OCI-LY3 (cell line): ENCODE data around the gene CTNNA3.

Source experiments
- H2AFZ ChIP-seq: fragments of 200-600, 300-600 bp; shearing (Covaris generic); 2 replicates; pipeline ENCODE4 v1.6.0; 2014; ENCODE audit warnings: antibody characterized with exemption, low read depth, low read length
- H3K27ac ChIP-seq: fragments of 200-600, 300-600 bp; sonication (generic); 2 replicates; pipeline ENCODE4 v1.5.1; 2014; ENCODE audit warnings: mild to moderate bottlenecking, low read length, moderate library complexity, mixed read lengths
- H3K27me3 ChIP-seq: fragments of 200-600, 300-600 bp; sonication (generic); 2 replicates; pipeline ENCODE4 v1.6.1; 2014; ENCODE audit warnings: low read depth, low read length, mixed read lengths
- H3K36me3 ChIP-seq: fragments of 200-600, 300-600 bp; sonication (generic); replicated peaks from 2 replicates; pipeline ENCODE3; 2014; ENCODE audit warnings: low read depth, low read length, mixed read lengths
- H3K4me1 ChIP-seq: fragments of 300-600, 200-600 bp; sonication (generic); 2 replicates; pipeline ENCODE4 v1.6.1; 2014; ENCODE audit warnings: low read length, mixed read lengths
- H3K4me2 ChIP-seq: fragments of 200-600, 300-600 bp; sonication (generic); 2 replicates; pipeline ENCODE4 v1.6.1; 2014; ENCODE audit warnings: low read length, mixed read lengths
- H3K4me3 ChIP-seq: fragments of 300-600, 200-600 bp; sonication (generic); 2 replicates; pipeline ENCODE4 v1.5.1; 2014; ENCODE audit warnings: antibody characterized with exemption, mild to moderate bottlenecking, low read length, moderate library complexity
- H3K79me2 ChIP-seq: fragments of 300-600, 200-600 bp; shearing (Covaris generic); 2 replicates; pipeline ENCODE4 v1.6.1; 2014; ENCODE audit warnings: mild to moderate bottlenecking, low read length, mixed read lengths
- H3K9ac ChIP-seq: fragments of 300-600, 200-600 bp; shearing (Covaris generic); 2 replicates; pipeline ENCODE4 v1.6.0; 2014; ENCODE audit warnings: mild to moderate bottlenecking, low read length, moderate library complexity
- H3K9me3 ChIP-seq: fragments of 200-600, 300-600 bp; shearing (Covaris generic); 2 replicates; pipeline ENCODE4 v1.6.1; 2014; ENCODE audit warnings: low read length, mixed read lengths; ENCODE audit not compliant: insufficient read depth
- H4K20me1 ChIP-seq: fragments of 200-600, 300-600 bp; sonication (generic); 2 replicates; pipeline ENCODE4 v1.6.1; 2016; ENCODE audit warnings: low read length, mixed read lengths; ENCODE audit not compliant: insufficient read depth
- CTCF ChIP-seq: fragments of 200-600, 300-600 bp; sonication (generic); IDR thresholded peaks from 2 replicates; pipeline ENCODE4 v1.5.1; 2014; ENCODE audit warnings: antibody characterized with exemption, low read length, low read depth
- EZH2phosphoT487 ChIP-seq: fragments of 200-600 bp; shearing (Covaris generic); IDR thresholded peaks from 2 replicates; pipeline ENCODE4 v1.6.1; 2018; ENCODE audit warnings: antibody characterized with exemption, mixed run types, low read depth

The CTNNA3 gene

DNA sequence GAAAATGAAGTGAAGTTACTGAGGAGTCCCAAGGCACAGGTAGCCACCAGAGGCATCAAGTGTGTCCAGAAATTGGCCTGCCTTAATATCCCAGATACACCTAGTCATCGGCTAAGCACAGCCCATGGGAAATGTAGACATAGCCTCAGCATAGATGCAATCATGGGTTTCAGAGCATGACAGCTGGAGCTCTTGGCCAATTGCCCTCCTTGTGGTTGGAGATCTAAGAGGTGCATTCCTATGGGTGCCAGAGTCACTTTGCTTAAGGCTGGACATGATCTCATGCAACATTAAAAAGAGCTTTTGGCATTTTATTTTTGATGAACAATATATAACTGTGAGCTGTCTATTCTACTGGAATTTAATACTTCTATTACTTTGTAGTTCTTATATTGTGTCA, 1528.2 kb downstream of the CTNNA3 start:
- no peak overlapping the region for H3K4me2 ChIP-seq
- H3K4me3 ChIP-seq, result no peak overlapping the region
- H4K20me1 ChIP-seq, result no peaks in the 10 kb centered on the region
- TF ChIP-seq EZH2phosphoT487 (no peak), CTCF (no peak)
- H3K79me2 ChIP-seq, result no peaks in the 10 kb centered on the region
- H3K4me1 ChIP-seq, result no peaks in the 10 kb centered on the region
- H3K9ac ChIP-seq, result no peak overlapping the region
- H3K27ac ChIP-seq, result no peak overlapping the region
- H3K27me3 ChIP-seq, result no peaks in the 10 kb centered on the region
- no peaks in the 10 kb centered on the region for H3K36me3 ChIP-seq
- no peak overlapping the region for H2AFZ ChIP-seq
- no peaks in the 10 kb centered on the region for H3K9me3 ChIP-seq

DNA sequence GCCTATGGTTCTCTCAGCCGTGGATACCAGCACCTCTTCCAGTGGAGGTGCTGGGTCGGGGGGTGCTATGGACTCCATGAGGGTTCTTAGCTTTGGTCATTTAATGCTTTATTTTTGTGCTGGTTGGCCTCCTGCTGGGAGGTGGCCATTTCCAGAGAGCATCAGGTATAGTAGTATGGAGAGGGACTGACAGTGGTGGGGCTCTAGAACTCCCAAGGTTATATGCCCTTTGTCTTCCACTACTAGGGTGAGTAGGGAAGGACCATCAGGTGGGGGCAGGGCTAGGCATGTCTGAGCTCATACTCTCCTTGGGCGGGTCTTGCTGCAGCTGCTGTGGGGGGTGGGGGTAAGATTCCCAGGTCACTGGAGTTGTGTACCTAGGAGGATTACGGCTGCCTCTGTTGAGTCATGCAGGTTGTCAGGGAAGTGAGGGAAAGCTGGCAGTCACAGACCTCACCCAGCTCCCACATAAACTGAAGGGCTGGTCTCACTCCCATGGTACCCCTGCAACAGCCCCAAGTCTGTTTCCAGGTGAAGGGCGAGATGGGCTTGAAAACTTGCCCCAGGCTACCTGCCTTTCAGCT, 1533.3 kb downstream of the CTNNA3 start:
- H3K27ac ChIP-seq, result no peak overlapping the region
- TF ChIP-seq CTCF, result no peak
- TF ChIP-seq EZH2phosphoT487, result no peak
- H3K4me1 ChIP-seq, result no peaks in the 10 kb centered on the region
- no peak overlapping the region for H2AFZ ChIP-seq
- no peak overlapping the region for H3K4me2 ChIP-seq
- no peak overlapping the region for H3K4me3 ChIP-seq
- no peaks in the 10 kb centered on the region for H3K9me3 ChIP-seq
- no peaks in the 10 kb centered on the region for H3K36me3 ChIP-seq
- H3K27me3 ChIP-seq, result no peaks in the 10 kb centered on the region
- no peaks in the 10 kb centered on the region for H3K79me2 ChIP-seq
- no peak overlapping the region for H3K9ac ChIP-seq
- no peaks in the 10 kb centered on the region for H4K20me1 ChIP-seq

DNA sequence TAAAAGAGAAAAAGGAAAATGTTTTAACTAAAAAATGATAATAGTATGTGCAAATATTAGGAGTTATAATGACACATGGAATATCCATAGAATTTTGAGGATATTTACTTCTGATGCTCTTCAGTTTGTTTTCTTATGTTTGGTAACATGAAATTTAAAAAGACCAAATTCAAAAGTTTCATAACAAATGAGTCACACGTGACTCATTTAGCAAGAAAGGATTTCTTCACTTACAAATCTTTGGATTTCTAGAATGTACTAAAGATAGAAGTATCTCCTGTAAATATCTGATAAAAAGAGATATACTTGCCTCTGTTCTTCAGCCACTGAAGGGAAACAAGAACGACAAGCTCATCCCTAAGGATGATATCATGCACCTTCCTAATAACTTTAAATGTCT, 1544.6 kb downstream of the CTNNA3 start:
- Histone ChIP-seq H3K27ac (no peak overlapping the region), H4K20me1 (no peaks in the 10 kb centered on the region), H3K27me3 (no peaks in the 10 kb centered on the region), H3K36me3 (no peaks in the 10 kb centered on the region), H3K4me1 (no peaks in the 10 kb centered on the region), H3K79me2 (no peaks in the 10 kb centered on the region), H2AFZ (no peak overlapping the region), H3K4me3 (no peak overlapping the region), H3K4me2 (no peak overlapping the region), H3K9me3 (no peaks in the 10 kb centered on the region), H3K9ac (no peak overlapping the region)
- TF ChIP-seq CTCF (no peak), EZH2phosphoT487 (no peak)

- no peaks in the 10 kb centered on the region for H3K4me1 ChIP-seq
- H3K9ac ChIP-seq, result no peak overlapping the region
- no peak for TF ChIP-seq EZH2phosphoT487
- no peak for TF ChIP-seq CTCF
- H3K4me2 ChIP-seq, result no peak overlapping the region
- no peaks in the 10 kb centered on the region for H4K20me1 ChIP-seq
- no peaks in the 10 kb centered on the region for H3K79me2 ChIP-seq
- H3K4me3 ChIP-seq, result no peak overlapping the region
- no peak overlapping the region for H3K27ac ChIP-seq
- H3K36me3 ChIP-seq, result no peaks in the 10 kb centered on the region
- H2AFZ ChIP-seq, result no peak overlapping the region
- no peaks in the 10 kb centered on the region for H3K27me3 ChIP-seq
- H3K9me3 ChIP-seq, result no peaks in the 10 kb centered on the region
Observed at GRCh38 chr10:66148312-66148711, 1547.7 kb downstream of the CTNNA3 start.
